Measurements from ENCODE around the gene KCNH2. TPM values are rescaled to one million over a fixed set of nuclear protein-coding genes. Genes with fewer than 3 reads are reported as not detected.

KCNH2 gene
- total RNA-seq, 1 donor from 2014 or later, result 12.4 TPM

DNA sequence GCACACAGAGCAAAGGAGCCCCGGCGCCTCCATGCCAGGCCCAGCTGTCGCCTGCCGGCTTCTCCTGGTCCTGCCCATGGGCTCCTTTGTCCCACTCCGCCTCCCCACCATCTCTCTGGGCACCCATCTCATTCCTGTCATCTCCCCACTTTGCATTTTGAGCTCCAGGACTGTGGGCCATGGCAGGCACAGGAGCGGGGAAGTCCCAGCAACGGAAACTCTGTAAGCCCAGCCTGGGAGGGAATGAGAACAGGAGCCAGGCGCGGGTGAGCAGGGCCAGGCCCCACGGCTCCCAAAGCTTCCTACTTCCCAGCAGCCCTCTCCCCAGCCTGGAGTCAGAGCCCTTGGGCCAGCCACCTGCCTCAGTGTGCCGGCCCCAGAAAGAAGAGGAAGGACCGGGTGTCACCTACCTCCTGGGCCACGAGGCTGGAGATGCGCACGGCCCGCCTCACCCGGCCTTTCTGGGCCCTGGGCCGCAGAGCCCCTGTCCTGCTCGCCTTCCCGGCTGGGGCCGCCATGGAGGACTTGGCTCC, 23.1 kb downstream of the KCNH2 start:
- Mint-ChIP-seq H3K4me3 (no peak overlapping the region), H3K4me1 (peaks cover 13% of the 10 kb centered on the region), H3K27me3 (ENCODE audit: low read depth) (no peaks in the 10 kb centered on the region), H3K9me3 (no peaks in the 10 kb centered on the region), H3K27ac (ENCODE audit: unreplicated experiment) (peak overlapping the region; percentile 92), H3K36me3 (ENCODE audit: low read depth) (no peaks in the 10 kb centered on the region)
- no peak for DNase-seq (ENCODE audit: low read depth, low spot score)
- TF ChIP-seq, protein P1, sequence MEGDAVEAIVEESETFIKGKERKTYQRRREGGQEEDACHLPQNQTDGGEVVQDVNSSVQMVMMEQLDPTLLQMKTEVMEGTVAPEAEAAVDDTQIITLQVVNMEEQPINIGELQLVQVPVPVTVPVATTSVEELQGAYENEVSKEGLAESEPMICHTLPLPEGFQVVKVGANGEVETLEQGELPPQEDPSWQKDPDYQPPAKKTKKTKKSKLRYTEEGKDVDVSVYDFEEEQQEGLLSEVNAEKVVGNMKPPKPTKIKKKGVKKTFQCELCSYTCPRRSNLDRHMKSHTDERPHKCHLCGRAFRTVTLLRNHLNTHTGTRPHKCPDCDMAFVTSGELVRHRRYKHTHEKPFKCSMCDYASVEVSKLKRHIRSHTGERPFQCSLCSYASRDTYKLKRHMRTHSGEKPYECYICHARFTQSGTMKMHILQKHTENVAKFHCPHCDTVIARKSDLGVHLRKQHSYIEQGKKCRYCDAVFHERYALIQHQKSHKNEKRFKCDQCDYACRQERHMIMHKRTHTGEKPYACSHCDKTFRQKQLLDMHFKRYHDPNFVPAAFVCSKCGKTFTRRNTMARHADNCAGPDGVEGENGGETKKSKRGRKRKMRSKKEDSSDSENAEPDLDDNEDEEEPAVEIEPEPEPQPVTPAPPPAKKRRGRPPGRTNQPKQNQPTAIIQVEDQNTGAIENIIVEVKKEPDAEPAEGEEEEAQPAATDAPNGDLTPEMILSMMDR (conservative IDR thresholded peaks at IDR 0.05), result no peak

DNA sequence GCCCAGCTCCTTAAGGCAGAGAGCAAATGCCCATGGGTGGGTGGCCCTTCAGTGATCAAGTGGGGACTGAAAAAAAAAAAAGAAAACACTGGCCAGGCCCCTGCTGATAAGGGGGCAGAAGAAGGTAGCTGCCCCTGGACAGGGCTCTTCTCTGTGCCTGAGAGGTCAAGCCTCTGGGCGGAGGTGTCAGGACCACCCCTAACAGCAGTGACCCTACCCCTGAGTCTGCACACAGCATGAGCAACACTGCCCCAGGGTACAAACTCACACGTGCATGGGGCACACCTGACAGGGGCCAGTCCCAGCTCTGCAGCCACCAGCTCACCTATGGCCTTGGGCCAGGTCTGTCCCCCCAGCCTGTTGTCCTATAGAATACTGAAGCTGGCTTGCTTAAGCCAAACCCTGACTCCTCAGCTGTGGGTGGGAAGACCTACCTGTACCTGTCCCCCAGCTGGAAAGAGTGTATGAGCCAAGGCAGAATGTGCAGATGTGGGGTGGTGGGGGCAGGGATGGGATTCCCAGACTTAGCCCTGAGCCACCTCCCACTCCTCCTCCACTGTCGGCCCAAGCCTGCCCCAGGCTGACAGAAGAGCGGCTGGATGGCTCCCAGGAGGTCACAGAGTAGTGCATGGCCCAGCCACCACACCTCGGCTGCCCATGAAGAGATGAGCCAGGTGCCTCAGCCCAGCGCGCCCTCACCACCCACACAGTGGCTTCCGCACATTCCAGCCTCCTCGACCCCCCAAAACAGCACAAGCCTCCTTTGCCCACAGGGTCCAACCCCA, 23.7 kb downstream of the KCNH2 start:
- Mint-ChIP-seq H3K9me3 (no peaks in the 10 kb centered on the region), H3K4me3 (no peak overlapping the region), H3K36me3 (ENCODE audit: low read depth) (no peaks in the 10 kb centered on the region), H3K27ac (ENCODE audit: unreplicated experiment) (no peak overlapping the region), H3K4me1 (peaks cover 18% of the 10 kb centered on the region), H3K27me3 (ENCODE audit: low read depth) (no peaks in the 10 kb centered on the region)
- DNase-seq (ENCODE audit: low read depth, low spot score), result no peak
- TF ChIP-seq, protein P1 (conservative IDR thresholded peaks at IDR 0.05), result no peak

DNA sequence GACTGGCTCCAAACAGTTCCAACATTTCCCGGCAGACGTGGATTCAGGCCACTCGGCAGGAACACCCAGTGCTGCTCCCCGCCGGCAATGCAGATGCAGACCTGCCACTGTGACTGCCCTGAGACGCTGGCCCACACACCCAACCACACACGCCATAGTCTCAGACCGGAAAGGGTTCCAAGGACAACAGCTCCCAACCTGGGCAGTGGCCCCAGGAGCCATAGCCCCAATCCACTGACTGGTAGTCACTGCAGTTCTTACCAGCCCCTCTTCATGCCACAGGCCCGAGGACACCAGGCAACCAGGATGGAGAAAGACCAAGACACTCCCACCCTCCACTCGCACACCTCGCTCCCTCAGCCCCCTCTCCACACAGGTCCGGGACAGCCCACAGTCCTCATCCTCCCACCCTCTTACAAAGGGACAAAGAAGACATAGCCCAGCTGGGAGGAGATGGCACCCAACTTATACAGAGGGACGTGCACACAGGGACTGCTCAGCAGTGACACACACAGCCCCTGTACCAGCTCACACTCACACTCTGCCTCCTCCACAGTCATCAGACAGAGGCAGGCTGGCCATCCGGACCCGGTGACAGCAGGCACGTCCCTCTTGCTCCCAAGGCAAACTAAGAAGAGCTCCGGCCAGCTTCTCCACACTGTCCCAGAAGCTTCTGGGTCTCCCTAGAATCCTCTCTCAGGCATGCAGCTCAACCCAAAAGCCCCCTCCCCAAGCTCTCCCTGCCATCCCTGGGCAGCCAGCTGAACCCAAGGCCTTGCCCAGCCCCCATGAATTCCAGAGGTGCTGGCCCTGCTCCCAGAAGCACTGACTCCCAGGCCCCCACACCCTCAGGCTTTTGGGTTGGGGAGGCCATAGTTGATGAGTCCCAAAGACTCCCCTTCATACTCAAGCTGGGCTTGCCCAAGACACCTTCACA, 24.8 kb downstream of the KCNH2 start:
- peaks cover 24% of the 10 kb centered on the region for H3K4me1 Mint-ChIP-seq
- no peak overlapping the region for H3K27ac Mint-ChIP-seq (ENCODE audit: unreplicated experiment)
- H3K27me3 Mint-ChIP-seq (ENCODE audit: low read depth), result no peaks in the 10 kb centered on the region
- no peaks in the 10 kb centered on the region for H3K9me3 Mint-ChIP-seq
- H3K4me3 Mint-ChIP-seq, result no peak overlapping the region
- DNase-seq (ENCODE audit: low read depth, low spot score), result no peak
- no peaks in the 10 kb centered on the region for H3K36me3 Mint-ChIP-seq (ENCODE audit: low read depth)
- TF ChIP-seq, protein P1 (conservative IDR thresholded peaks at IDR 0.05), result no peak

DNA sequence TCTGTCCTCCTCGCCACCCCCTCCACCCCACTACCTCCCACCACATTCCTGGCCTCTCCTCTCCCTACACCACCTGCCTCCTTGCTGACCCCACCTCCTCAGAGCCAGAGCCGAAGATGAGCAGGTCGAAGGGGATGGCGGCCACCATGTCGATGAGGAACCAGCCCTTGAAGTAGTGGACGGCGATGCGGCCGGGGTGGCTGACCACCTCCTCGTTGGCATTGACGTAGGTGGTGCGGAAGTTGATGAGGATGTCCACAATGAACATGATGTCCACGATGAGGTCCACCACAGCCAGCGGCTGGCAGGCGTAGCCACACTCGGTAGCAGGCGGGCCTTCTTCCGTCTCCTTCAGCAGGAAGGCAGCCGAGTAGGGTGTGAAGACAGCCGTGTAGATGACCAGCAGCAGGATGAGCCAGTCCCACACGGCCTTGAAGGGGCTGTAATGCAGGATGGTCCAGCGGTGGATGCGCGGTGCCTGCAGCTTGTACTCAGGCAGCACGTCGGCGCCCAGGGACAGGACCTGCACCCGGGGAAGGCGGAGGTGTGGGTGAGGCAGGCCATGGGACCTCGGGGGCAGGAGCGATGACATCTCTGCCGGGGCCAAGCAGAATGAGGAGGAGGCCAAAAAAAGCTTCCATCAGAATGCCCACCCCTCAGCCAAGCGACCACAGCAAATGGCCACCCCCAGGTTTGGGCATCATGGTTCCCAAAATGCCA, 25.6 kb downstream of the KCNH2 start:
- H3K9me3 Mint-ChIP-seq, result no peaks in the 10 kb centered on the region
- peaks cover 27% of the 10 kb centered on the region for H3K4me1 Mint-ChIP-seq
- H3K27ac Mint-ChIP-seq (ENCODE audit: unreplicated experiment), result no peak overlapping the region
- TF ChIP-seq, protein P1 (conservative IDR thresholded peaks at IDR 0.05), result no peak
- no peak overlapping the region for H3K4me3 Mint-ChIP-seq
- H3K36me3 Mint-ChIP-seq (ENCODE audit: low read depth), result no peaks in the 10 kb centered on the region
- no peaks in the 10 kb centered on the region for H3K27me3 Mint-ChIP-seq (ENCODE audit: low read depth)
- no peak for DNase-seq (ENCODE audit: low read depth, low spot score)

DNA sequence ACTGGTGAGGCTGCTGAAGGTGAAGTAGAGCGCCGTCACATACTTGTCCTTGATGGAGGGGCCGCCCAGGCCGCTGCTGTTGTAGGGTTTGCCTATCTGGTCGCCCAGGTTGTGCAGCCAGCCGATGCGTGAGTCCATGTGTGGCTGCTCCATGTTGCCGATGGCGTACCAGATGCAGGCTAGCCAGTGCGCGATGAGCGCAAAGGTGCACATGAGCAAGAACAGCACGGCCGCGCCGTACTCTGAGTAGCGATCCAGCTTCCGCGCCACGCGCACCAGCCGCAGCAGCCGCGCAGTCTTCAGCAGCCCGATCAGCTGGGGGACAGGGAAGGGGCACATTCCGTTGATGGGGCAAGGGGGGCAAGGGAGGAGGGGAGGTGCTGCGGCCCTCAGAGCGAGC, 26.6 kb downstream of the KCNH2 start:
- Mint-ChIP-seq H3K27ac (ENCODE audit: unreplicated experiment) (no peak overlapping the region), H3K27me3 (ENCODE audit: low read depth) (no peaks in the 10 kb centered on the region), H3K9me3 (no peaks in the 10 kb centered on the region), H3K36me3 (ENCODE audit: low read depth) (no peaks in the 10 kb centered on the region), H3K4me3 (no peak overlapping the region), H3K4me1 (peaks cover 24% of the 10 kb centered on the region)
- no peak for DNase-seq (ENCODE audit: low read depth, low spot score)
- TF ChIP-seq, protein P1 (conservative IDR thresholded peaks at IDR 0.05), result no peak

Data from neural crest cell (in vitro differentiated cells).